CD4-positive, CD25-positive, alpha-beta regulatory T cell (primary cell): ENCODE data around the gene GAB2. TPM values are rescaled to one million over a fixed set of nuclear protein-coding genes. Genes with fewer than 3 reads are reported as not detected.
"Not testable (repeated sequence)": the region's sequence is repeated elsewhere in the genome, so short reads cannot be mapped to it uniquely, and the experiment has no call there.

Experiments
- ATAC-seq, 2 donors: fragments of 150-1000 bp; cut with Tn5 transposase; one replicate each; pipeline ENCODE4 v1.10.0; 2021; ENCODE audit warnings: low read depth in 2 of 2, moderate number of reproducible peaks in 2 of 2, moderate library complexity in 1 of 2
- DNase-seq, 3 donors: peaks; one replicate each; pipeline versions ENCODE4 v3.0.0 to v3.0.0-alpha.2; 2012 to 2022; ENCODE audit warnings: mixed read lengths in 1 of 3
- H3K27ac ChIP-seq: one replicate; pipeline ENCODE4 v1.7.0; 2013; ENCODE audit warnings: mild to moderate bottlenecking, low read length; ENCODE audit not compliant: insufficient read depth, poor library complexity, severe bottlenecking
- H3K27me3 ChIP-seq: one replicate; pipeline ENCODE4 v1.7.0; 2013; ENCODE audit warnings: low read length; ENCODE audit not compliant: control insufficient read depth, insufficient read depth
- H3K36me3 ChIP-seq: one replicate; pipeline ENCODE4 v1.7.0; 2013; ENCODE audit warnings: mild to moderate bottlenecking, low read length, moderate library complexity; ENCODE audit not compliant: control insufficient read depth, insufficient read depth
- H3K4me1 ChIP-seq: 2 replicates; pipeline ENCODE4 v1.7.0; 2013; ENCODE audit warnings: mild to moderate bottlenecking, low read length; ENCODE audit not compliant: insufficient read depth, control insufficient read depth, poor library complexity, severe bottlenecking
- H3K4me3 ChIP-seq: one replicate; pipeline ENCODE4 v1.7.0; 2013; ENCODE audit warnings: low read depth, mild to moderate bottlenecking, low read length, moderate library complexity
- H3K9me3 ChIP-seq, 2 experiments: 1 replicate in 1 of 2; 2 replicates in 1 of 2; pipeline ENCODE4 v1.7.0; 2013; ENCODE audit warnings: low read length in 2 of 2, mild to moderate bottlenecking in 1 of 2, moderate library complexity in 1 of 2; ENCODE audit not compliant: control insufficient read depth in 2 of 2
- H3K27ac Mint-ChIP-seq, 3 donors: one replicate each; pipeline ENCODE4 v1.8.0; 2020 to 2022; ENCODE audit warnings: mild to moderate bottlenecking in 3 of 3, mixed read lengths in 3 of 3, moderate library complexity in 2 of 3
- H3K27me3 Mint-ChIP-seq: one replicate; pipeline ENCODE4 v1.8.0; 2022; ENCODE audit warnings: mild to moderate bottlenecking, mixed read lengths
- H3K36me3 Mint-ChIP-seq: one replicate; pipeline ENCODE4 v1.8.0; 2020; ENCODE audit warnings: mixed read lengths
- H3K4me1 Mint-ChIP-seq, 4 donors: one replicate each; pipeline ENCODE4 v1.8.0; 2020 to 2022; ENCODE audit warnings: mixed read lengths in 4 of 4, mild to moderate bottlenecking in 1 of 4
- H3K4me3 Mint-ChIP-seq, 4 donors: one replicate each; pipeline ENCODE4 v1.8.0; 2020 to 2022; ENCODE audit warnings: mild to moderate bottlenecking in 4 of 4, mixed read lengths in 4 of 4, moderate library complexity in 3 of 4
- H3K9me3 Mint-ChIP-seq, 7 donors: one replicate each; pipeline ENCODE4 v1.8.0; 2020 to 2022; ENCODE audit warnings: mixed read lengths in 7 of 7, mild to moderate bottlenecking in 3 of 7, moderate library complexity in 2 of 7
- polyA plus RNA-seq, 4 donors: library from polyadenylated mRNA; unstranded; fragments of 300-500 nt; fragmentation: Illumina TruSeq; gene quantifications; one replicate each; pipeline ENCODE4 v1.2.3, GENCODE V29; 2021
- total RNA-seq: library from RNA; stranded (reverse); gene quantifications from one replicate; pipeline ENCODE4 v1.2.3, GENCODE V29; 2022

GAB2 gene
- total and polyA plus RNA-seq, 5 donors from 2014 or later, result 0.05 to 15.7 (median 0.56) TPM

DNA sequence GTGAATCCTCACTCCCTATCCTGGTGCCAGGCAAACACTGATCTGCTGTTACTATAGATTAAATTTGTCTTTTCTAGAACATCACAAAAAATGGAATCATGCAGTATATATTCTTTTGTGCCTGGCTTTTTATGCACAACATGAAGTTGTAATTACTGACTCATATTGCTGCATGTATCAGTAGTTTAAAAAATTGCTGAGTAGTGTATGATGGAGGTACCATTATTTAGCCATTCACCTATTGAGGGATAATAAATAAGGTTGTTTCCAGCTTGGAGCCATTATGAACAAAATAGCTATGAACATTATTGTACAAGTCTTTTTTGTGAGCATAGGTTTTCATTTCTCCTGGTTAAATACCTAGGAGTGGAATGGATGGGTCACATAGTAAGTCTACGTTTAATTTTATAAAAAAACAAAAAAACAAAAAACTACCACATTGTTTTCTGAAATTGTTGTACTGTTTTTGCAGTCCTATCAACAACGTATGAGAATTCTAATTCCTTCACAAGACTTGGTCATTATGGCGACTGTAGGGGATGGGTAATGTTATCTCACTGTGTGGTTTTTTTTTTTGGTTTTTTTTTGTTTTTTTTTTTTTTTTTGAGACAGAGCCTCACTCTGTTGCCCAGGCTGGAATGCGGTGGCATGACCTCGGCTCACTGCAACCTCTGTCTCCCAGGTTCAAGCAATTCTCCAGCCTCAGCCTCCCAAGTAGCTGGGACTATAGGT, 117.3 kb downstream of the GAB2 start:
- no peaks in the 10 kb centered on the region for H3K36me3 ChIP-seq
- no peak overlapping the region for H3K4me3 ChIP-seq
- H3K4me3 Mint-ChIP-seq, result no peak overlapping the region
- no peak for DNase-seq
- no peaks in the 10 kb centered on the region for H3K4me1 ChIP-seq
- H3K36me3 Mint-ChIP-seq, result no peaks in the 10 kb centered on the region
- H3K27me3 ChIP-seq, result no peaks in the 10 kb centered on the region
- peaks cover 5% of the 10 kb centered on the region for H3K27me3 Mint-ChIP-seq
- peaks cover 0 to 4% (median under 1%) of the 10 kb centered on the region in 4 donors for H3K4me1 Mint-ChIP-seq
- no peaks in the 10 kb centered on the region for H3K9me3 ChIP-seq
- no peak overlapping the region for H3K27ac Mint-ChIP-seq
- H3K27ac ChIP-seq, result no peak overlapping the region
- no peak for ATAC-seq
- peaks cover 0 to 2% (median 0%) of the 10 kb centered on the region in 7 donors for H3K9me3 Mint-ChIP-seq

DNA sequence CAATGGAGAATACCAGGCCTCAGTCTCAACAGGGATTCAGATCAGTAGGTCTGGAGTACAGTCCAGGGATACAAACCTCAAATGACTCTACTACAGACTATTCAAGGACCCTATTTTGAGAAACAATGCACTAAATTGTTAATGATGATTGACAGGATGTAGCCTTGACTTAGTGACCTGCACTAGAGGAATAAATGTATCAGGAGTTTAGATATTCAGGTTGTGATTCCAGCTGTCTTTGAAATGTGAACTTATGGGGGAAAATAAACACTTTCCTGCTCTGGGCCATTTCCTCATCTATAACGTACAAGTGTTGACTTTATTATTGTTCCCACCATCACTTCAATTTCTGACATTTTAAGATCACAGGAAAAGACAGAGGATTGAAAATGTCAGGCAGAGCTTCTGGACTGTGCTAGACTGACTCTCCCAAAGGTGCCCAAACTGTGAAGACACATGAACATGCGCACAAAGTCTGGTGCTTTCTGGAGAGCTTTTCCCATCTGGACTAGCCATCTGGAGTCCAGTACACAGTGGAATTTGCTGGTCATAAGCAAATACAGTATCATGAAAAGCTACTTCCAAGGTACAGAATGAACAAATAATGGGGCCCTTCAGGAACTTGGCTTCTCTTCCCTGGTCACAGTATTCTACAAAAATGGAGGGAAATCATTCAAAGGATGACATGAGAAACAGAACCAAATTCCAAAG, 118.5 kb downstream of the GAB2 start:
- no peak overlapping the region for H3K27ac ChIP-seq
- peaks cover 0 to 4% (median 1%) of the 10 kb centered on the region in 4 donors for H3K4me1 Mint-ChIP-seq
- ATAC-seq, result no peak

DNA sequence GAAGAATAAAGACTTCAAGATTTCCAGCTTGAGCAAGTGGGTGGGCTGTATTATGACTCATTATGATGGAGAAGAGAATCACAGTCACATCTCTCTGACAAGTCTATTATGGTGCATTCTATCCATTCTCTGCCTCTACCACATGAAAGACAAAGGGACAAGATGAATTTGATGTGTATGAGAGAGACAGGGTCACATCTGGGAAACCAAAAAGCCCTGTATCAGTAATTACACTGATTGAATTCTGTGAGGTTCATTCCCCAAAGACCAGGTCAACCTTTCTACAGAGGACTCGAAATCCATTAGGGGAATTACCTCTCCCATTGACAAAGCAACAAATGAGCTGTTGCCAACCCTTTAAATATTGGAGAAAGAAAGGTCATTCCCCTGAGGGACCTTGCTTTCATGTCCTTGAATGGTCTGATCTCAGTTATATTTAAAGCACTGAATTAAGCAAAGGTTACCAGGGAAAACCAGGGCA, 119.3 kb downstream of the GAB2 start:
- Mint-ChIP-seq H3K36me3 (no peaks in the 10 kb centered on the region), H3K27ac (no peak overlapping the region), H3K4me1 (peaks cover 0 to 4% (median 1%) of the 10 kb centered on the region in 4 donors), H3K4me3 (no peak overlapping the region), H3K9me3 (peaks cover 0 to 2% (median 0%) of the 10 kb centered on the region in 7 donors), H3K27me3 (no peaks in the 10 kb centered on the region)
- DNase-seq (no peak), ATAC-seq (no peak)
- H3K4me1 ChIP-seq, result no peaks in the 10 kb centered on the region
- no peaks in the 10 kb centered on the region for H3K27me3 ChIP-seq
- H3K36me3 ChIP-seq, result no peaks in the 10 kb centered on the region
- no peak overlapping the region for H3K27ac ChIP-seq
- no peak overlapping the region for H3K4me3 ChIP-seq
- no peaks in the 10 kb centered on the region for H3K9me3 ChIP-seq

More for the DNA sequence above, 118.5 kb downstream of the GAB2 start:
- no peak for DNase-seq
- H3K4me1 ChIP-seq, result no peaks in the 10 kb centered on the region
- H3K36me3 ChIP-seq, result no peaks in the 10 kb centered on the region
- H3K27me3 Mint-ChIP-seq, result peaks cover 1% of the 10 kb centered on the region
- H3K36me3 Mint-ChIP-seq, result no peaks in the 10 kb centered on the region
- no peaks in the 10 kb centered on the region for H3K9me3 ChIP-seq
- H3K27ac Mint-ChIP-seq, result no peak overlapping the region
- H3K4me3 ChIP-seq, result no peak overlapping the region
- no peaks in the 10 kb centered on the region for H3K27me3 ChIP-seq
- H3K4me3 Mint-ChIP-seq, result no peak overlapping the region
- peaks cover 0 to 2% (median 0%) of the 10 kb centered on the region in 7 donors for H3K9me3 Mint-ChIP-seq

DNA sequence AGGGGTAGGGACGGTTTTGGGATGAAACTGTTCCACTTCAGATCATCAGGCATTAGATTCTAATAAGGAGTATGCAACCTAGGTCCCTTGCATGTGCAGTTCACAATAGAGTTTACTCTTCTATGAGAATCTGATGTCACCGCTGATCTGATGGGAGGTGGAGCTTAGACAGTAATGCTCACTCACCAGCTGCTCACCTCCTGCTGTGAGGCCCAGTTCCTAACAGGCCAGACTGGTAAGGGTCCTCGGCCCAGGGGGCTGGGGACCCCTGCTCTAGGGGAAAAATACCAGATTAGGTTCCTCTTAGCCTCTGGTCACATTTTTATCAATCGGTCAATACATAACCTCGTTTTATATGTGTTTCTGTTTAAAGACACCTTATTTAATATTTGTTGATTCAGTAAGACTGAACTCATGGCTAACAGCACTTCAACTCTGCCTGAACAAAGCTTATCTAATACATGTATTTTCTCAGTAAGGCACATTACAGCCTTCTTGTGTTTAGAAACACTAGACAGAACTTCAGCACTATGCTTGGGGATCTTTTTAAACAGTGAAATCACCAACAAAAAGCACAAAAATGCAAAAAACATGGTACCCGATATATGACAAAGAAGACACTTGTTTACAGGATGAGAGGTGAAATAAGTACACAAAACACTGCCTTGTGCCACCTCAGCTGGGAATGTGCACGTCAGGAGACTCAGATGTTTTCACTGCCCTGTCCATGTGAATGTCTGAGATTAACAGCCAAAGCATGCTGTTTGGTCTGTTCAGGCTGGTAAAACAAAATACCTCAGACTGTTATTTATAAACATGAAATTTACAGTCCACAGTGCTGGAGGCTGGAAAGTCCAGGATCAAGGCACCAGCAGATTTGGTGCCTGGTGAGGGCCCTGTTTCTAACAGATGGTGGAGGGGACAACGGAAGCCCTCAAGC, 121.4 kb downstream of the GAB2 start:
- Histone ChIP-seq H3K4me1 (peaks cover 3% of the 10 kb centered on the region), H3K27me3 (no peaks in the 10 kb centered on the region), H3K36me3 (no peaks in the 10 kb centered on the region), H3K27ac (no peak overlapping the region), H3K9me3 (no peaks in the 10 kb centered on the region), H3K4me3 (no peak overlapping the region)
- no peak for ATAC-seq
- H3K4me1 Mint-ChIP-seq, result peaks cover 0 to 13% (median 8%) of the 10 kb centered on the region in 4 donors
- DNase-seq, result no peak
- no peaks in the 10 kb centered on the region for H3K27me3 Mint-ChIP-seq
- no peak overlapping the region for H3K4me3 Mint-ChIP-seq
- H3K27ac Mint-ChIP-seq, result no peak overlapping the region
- no peaks in the 10 kb centered on the region for H3K36me3 Mint-ChIP-seq
- H3K9me3 Mint-ChIP-seq, result peaks cover 0 to 2% (median 0%) of the 10 kb centered on the region in 7 donors

DNA sequence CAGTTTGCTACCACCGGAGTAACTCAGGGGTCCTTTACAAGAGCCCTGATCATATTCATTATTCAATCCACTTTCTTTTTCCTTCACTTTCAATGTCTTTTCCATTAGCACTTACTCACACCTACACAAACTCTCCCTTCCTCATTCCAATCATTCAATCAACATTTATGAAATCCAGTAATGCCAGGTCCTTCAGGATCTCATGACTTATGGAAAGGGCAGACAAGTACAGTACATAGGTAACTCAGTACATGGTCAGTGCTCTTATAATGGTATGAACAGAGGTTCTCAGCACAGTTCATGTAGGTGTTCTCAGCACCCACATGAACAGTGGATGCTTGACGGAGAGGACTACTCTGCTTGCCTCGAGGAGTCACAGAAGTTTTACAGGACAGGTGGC, 122.3 kb downstream of the GAB2 start:
- peaks cover 0 to 6% (median 0%) of the 10 kb centered on the region in 7 donors for H3K9me3 Mint-ChIP-seq
- H3K9me3 ChIP-seq, result no peaks in the 10 kb centered on the region
- ATAC-seq, result no peak
- DNase-seq, result no peak
- H3K27ac Mint-ChIP-seq, result no peak overlapping the region
- peaks cover 0 to 19% (median 13%) of the 10 kb centered on the region in 4 donors for H3K4me1 Mint-ChIP-seq
- H3K27ac ChIP-seq, result no peak overlapping the region
- no peaks in the 10 kb centered on the region for H3K27me3 Mint-ChIP-seq
- peaks cover 3% of the 10 kb centered on the region for H3K4me1 ChIP-seq
- no peak overlapping the region for H3K4me3 Mint-ChIP-seq
- H3K27me3 ChIP-seq, result no peaks in the 10 kb centered on the region
- H3K36me3 Mint-ChIP-seq, result no peaks in the 10 kb centered on the region
- no peaks in the 10 kb centered on the region for H3K36me3 ChIP-seq
- no peak overlapping the region for H3K4me3 ChIP-seq

DNA sequence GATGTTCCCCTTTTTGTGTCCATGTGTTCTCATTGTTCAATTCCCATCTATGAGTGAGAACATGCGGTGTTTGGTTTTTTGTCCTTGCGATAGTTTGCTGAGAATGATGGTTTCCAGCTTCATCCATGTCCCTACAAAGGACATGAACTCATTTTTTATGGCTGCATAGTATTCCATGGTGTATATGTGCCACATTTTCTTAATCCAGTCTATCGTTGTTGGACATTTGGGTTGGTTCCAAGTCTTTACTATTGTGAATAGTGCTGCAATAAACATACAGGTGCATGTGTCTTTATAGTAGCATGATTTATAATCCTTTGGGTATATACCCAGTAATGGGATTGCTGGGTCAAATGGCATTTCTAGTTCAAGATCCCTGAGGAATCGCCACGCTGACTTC, 123.5 kb downstream of the GAB2 start:
- not testable (repeated sequence) for H3K4me1 ChIP-seq, H3K27ac Mint-ChIP-seq, H3K9me3 Mint-ChIP-seq, ATAC-seq, H3K36me3 ChIP-seq, H3K36me3 Mint-ChIP-seq, H3K27me3 ChIP-seq, H3K4me3 Mint-ChIP-seq, H3K27ac ChIP-seq, H3K27me3 Mint-ChIP-seq, H3K4me3 ChIP-seq, DNase-seq, H3K9me3 ChIP-seq
- peaks cover 7 to 19% (median 12%) of the 10 kb centered on the region in 4 donors for H3K4me1 Mint-ChIP-seq

DNA sequence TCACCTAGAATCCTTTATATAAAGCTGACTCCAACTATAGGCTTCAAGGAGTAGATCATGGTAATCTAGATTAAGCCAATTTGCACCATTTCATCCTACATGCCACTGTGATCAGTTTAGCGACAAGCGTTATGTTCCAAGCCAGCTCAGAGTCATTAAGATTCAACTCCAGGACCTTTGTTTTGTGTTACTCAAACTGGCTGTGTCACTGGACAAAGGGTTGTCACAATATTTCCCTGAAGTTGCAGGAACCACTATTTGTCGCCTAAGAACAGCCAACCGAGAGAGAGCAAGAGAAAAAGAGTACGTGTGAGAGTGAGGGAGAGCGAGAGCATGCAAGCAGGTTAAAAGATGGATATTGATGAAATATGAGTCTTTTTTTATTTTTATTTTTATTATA, 124.1 kb downstream of the GAB2 start:
- no peak for ATAC-seq
- Mint-ChIP-seq H3K27me3 (no peaks in the 10 kb centered on the region), H3K4me3 (no peak overlapping the region), H3K36me3 (no peaks in the 10 kb centered on the region), H3K27ac (no peak overlapping the region), H3K9me3 (peaks cover 0 to 6% (median 2%) of the 10 kb centered on the region in 7 donors), H3K4me1 (peaks cover 7 to 19% (median 12%) of the 10 kb centered on the region in 4 donors)
- H3K4me1 ChIP-seq, result peaks cover 3% of the 10 kb centered on the region
- no peak for DNase-seq
- H3K27me3 ChIP-seq, result no peaks in the 10 kb centered on the region
- no peak overlapping the region for H3K4me3 ChIP-seq
- H3K36me3 ChIP-seq, result no peaks in the 10 kb centered on the region
- H3K9me3 ChIP-seq, result no peaks in the 10 kb centered on the region
- no peak overlapping the region for H3K27ac ChIP-seq
